Activated naive CD8-positive, alpha-beta T cell treated with anti-CD3 and anti-CD28 coated beads, Interleukin-2, amount 50 U/mL, for 24 hours (primary cell): ENCODE data around the gene KCNQ1.

Experiments
- ATAC-seq: fragments of 150-1000 bp; cut with Tn5 transposase; one replicate; pipeline ENCODE4 v1.10.0; 2021
- DNase-seq: peaks from one replicate; pipeline ENCODE4 v3.0.0; 2021
- H3K27ac Mint-ChIP-seq: one replicate; pipeline ENCODE4 v1.8.0; 2021; ENCODE audit warnings: mild to moderate bottlenecking, mixed read lengths
- H3K27me3 Mint-ChIP-seq: one replicate; pipeline ENCODE4 v1.8.0; 2021; ENCODE audit warnings: mixed read lengths
- H3K36me3 Mint-ChIP-seq: one replicate; pipeline ENCODE4 v1.8.0; 2021; ENCODE audit warnings: low read depth, mixed read lengths
- H3K4me1 Mint-ChIP-seq: one replicate; pipeline ENCODE4 v1.8.0; 2021; ENCODE audit warnings: mixed read lengths
- H3K4me3 Mint-ChIP-seq: one replicate; pipeline ENCODE4 v1.8.0; 2021; ENCODE audit warnings: mild to moderate bottlenecking, moderate library complexity, mixed read lengths
- H3K9me3 Mint-ChIP-seq: one replicate; pipeline ENCODE4 v1.8.0; 2021; ENCODE audit warnings: mixed read lengths

The KCNQ1 gene

GRCh38 chr11:2586087-2586792, 141.4 kb downstream of the KCNQ1 start:
- H3K27ac Mint-ChIP-seq: no peak overlapping the region
- H3K9me3 Mint-ChIP-seq: no peaks in the 10 kb centered on the region
- DNase-seq: no peak
- H3K36me3 Mint-ChIP-seq: peaks cover 2% of the 10 kb centered on the region
- no peaks in the 10 kb centered on the region for H3K4me1 Mint-ChIP-seq
- no peaks in the 10 kb centered on the region for H3K27me3 Mint-ChIP-seq
- H3K4me3 Mint-ChIP-seq: no peak overlapping the region
- no peak for ATAC-seq

- H3K27me3 Mint-ChIP-seq: no peaks in the 10 kb centered on the region
- H3K4me1 Mint-ChIP-seq: no peaks in the 10 kb centered on the region
- no peak for DNase-seq
- ATAC-seq: peak; percentile 22
- H3K27ac Mint-ChIP-seq: no peak overlapping the region
- no peaks in the 10 kb centered on the region for H3K9me3 Mint-ChIP-seq
- H3K4me3 Mint-ChIP-seq: no peak overlapping the region
- peaks cover 2% of the 10 kb centered on the region for H3K36me3 Mint-ChIP-seq
These were observed 142.0 kb downstream of the KCNQ1 start for GRCh38 chr11:2586793-2587131.

GRCh38 chr11:2587132-2587930, 142.5 kb downstream of the KCNQ1 start:
- DNase-seq (no peak), ATAC-seq (no peak)
- Mint-ChIP-seq H3K9me3 (no peaks in the 10 kb centered on the region), H3K4me3 (no peak overlapping the region), H3K27me3 (no peaks in the 10 kb centered on the region), H3K4me1 (no peaks in the 10 kb centered on the region), H3K27ac (no peak overlapping the region), H3K36me3 (peaks cover 2% of the 10 kb centered on the region)

GRCh38 chr11:2587976-2588748, 143.4 kb downstream of the KCNQ1 start:
- Mint-ChIP-seq H3K4me3 (no peak overlapping the region), H3K27ac (no peak overlapping the region), H3K4me1 (no peaks in the 10 kb centered on the region), H3K27me3 (no peaks in the 10 kb centered on the region), H3K9me3 (no peaks in the 10 kb centered on the region), H3K36me3 (peaks cover 2% of the 10 kb centered on the region)
- no peak for DNase-seq
- ATAC-seq: no peak

GRCh38 chr11:2588809-2589537, 144.2 kb downstream of the KCNQ1 start:
- H3K27ac Mint-ChIP-seq: no peak overlapping the region
- no peaks in the 10 kb centered on the region for H3K9me3 Mint-ChIP-seq
- H3K4me3 Mint-ChIP-seq: no peak overlapping the region
- DNase-seq (no peak), ATAC-seq (no peak)
- H3K36me3 Mint-ChIP-seq: peaks cover 4% of the 10 kb centered on the region
- H3K4me1 Mint-ChIP-seq: no peaks in the 10 kb centered on the region
- no peaks in the 10 kb centered on the region for H3K27me3 Mint-ChIP-seq

- no peaks in the 10 kb centered on the region for H3K9me3 Mint-ChIP-seq
- ATAC-seq (no peak), DNase-seq (no peak)
- H3K27ac Mint-ChIP-seq: no peak overlapping the region
- no peaks in the 10 kb centered on the region for H3K4me1 Mint-ChIP-seq
- H3K4me3 Mint-ChIP-seq: no peak overlapping the region
- peaks cover 4% of the 10 kb centered on the region for H3K36me3 Mint-ChIP-seq
- H3K27me3 Mint-ChIP-seq: no peaks in the 10 kb centered on the region
These were observed 144.7 kb downstream of the KCNQ1 start for GRCh38 chr11:2589538-2589934.

- no peaks in the 10 kb centered on the region for H3K9me3 Mint-ChIP-seq
These were observed 145.5 kb downstream of the KCNQ1 start for GRCh38 chr11:2590131-2590964.

GRCh38 chr11:2590965-2591754, 146.4 kb downstream of the KCNQ1 start:
- peaks cover 3% of the 10 kb centered on the region for H3K9me3 Mint-ChIP-seq
- no peak for ATAC-seq
- no peak overlapping the region for H3K4me3 Mint-ChIP-seq
- H3K36me3 Mint-ChIP-seq: peaks cover 8% of the 10 kb centered on the region
- no peak for DNase-seq
- no peaks in the 10 kb centered on the region for H3K27me3 Mint-ChIP-seq
- H3K27ac Mint-ChIP-seq: no peak overlapping the region
- no peaks in the 10 kb centered on the region for H3K4me1 Mint-ChIP-seq

More at GRCh38 chr11:2590131-2590964, 145.5 kb downstream of the KCNQ1 start:
- H3K36me3 Mint-ChIP-seq: peaks cover 4% of the 10 kb centered on the region
- no peaks in the 10 kb centered on the region for H3K27me3 Mint-ChIP-seq
- H3K4me1 Mint-ChIP-seq: no peaks in the 10 kb centered on the region
- DNase-seq (no peak), ATAC-seq (no peak)
- no peak overlapping the region for H3K27ac Mint-ChIP-seq
- no peak overlapping the region for H3K4me3 Mint-ChIP-seq

- Mint-ChIP-seq H3K27me3 (no peaks in the 10 kb centered on the region), H3K4me1 (no peaks in the 10 kb centered on the region), H3K4me3 (no peak overlapping the region), H3K36me3 (peaks cover 8% of the 10 kb centered on the region), H3K9me3 (peaks cover 7% of the 10 kb centered on the region), H3K27ac (no peak overlapping the region)
- DNase-seq (no peak), ATAC-seq (no peak)
These were observed 147.0 kb downstream of the KCNQ1 start for GRCh38 chr11:2591805-2592204.

- Mint-ChIP-seq H3K27ac (no peak overlapping the region), H3K36me3 (peaks cover 11% of the 10 kb centered on the region), H3K4me1 (no peaks in the 10 kb centered on the region), H3K4me3 (no peak overlapping the region), H3K27me3 (no peaks in the 10 kb centered on the region), H3K9me3 (peaks cover 11% of the 10 kb centered on the region)
- ATAC-seq (no peak), DNase-seq (no peak)
These were observed 148.0 kb downstream of the KCNQ1 start for GRCh38 chr11:2592559-2593392.

GRCh38 chr11:2593393-2593950, 148.7 kb downstream of the KCNQ1 start:
- no peaks in the 10 kb centered on the region for H3K27me3 Mint-ChIP-seq
- H3K9me3 Mint-ChIP-seq: peaks cover 14% of the 10 kb centered on the region
- H3K36me3 Mint-ChIP-seq: peaks cover 11% of the 10 kb centered on the region
- ATAC-seq (peak; percentile 36), DNase-seq (no peak)
- no peak overlapping the region for H3K27ac Mint-ChIP-seq
- H3K4me3 Mint-ChIP-seq: no peak overlapping the region
- H3K4me1 Mint-ChIP-seq: no peaks in the 10 kb centered on the region

GRCh38 chr11:2594267-2594666, 149.5 kb downstream of the KCNQ1 start:
- H3K4me1 Mint-ChIP-seq: no peaks in the 10 kb centered on the region
- DNase-seq: no peak
- no peak overlapping the region for H3K27ac Mint-ChIP-seq
- H3K9me3 Mint-ChIP-seq: peaks cover 14% of the 10 kb centered on the region
- ATAC-seq: no peak
- H3K27me3 Mint-ChIP-seq: no peaks in the 10 kb centered on the region
- no peak overlapping the region for H3K4me3 Mint-ChIP-seq
- peaks cover 11% of the 10 kb centered on the region for H3K36me3 Mint-ChIP-seq
